DMS114 treated with DMSO at 0.1 percent for 48 hours (cell line): ENCODE data around the gene STARD13.
"Not testable (repeated sequence)": the region's sequence is repeated elsewhere in the genome, so short reads cannot be mapped to it uniquely, and the experiment has no call there.

Experiments
- DNase-seq: peaks from one replicate; lab custom pipeline; 2025; ENCODE audit not compliant: unreplicated experiment; lab: John Stamatoyannopoulos, UW

Gene STARD13

DNA sequence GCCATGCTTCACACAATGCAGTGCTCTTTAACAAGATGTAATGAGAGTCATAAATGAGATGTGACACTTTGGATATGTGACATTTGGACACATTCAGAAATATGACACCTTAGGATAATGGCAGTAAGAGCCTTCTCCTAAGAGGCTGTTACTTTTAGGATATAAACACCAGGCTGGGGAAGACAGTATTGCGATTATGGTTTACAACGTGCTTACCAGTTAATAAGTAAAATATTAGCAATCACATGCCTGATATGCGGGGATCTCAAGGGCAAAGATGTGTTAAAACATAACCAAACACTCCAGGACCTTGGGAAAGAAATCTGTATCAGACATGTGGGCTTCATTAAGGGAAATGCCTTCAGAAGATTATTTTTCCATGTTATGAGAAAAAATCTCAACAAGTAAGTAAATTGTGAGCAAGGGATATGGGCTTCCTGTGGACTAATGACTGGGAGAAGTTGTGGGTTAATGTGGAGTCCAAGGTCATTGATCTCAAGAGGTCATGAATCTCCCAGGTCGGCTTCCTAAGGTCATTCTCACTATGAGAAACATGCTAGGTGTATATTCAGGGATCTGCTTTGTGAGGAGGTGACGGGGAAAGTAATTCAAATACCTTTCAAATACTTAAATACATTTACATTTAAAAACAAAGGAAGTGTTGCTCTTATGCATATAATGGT lies 105.3 kb downstream of the STARD13 start:
- DNase-seq = no peak

DNA sequence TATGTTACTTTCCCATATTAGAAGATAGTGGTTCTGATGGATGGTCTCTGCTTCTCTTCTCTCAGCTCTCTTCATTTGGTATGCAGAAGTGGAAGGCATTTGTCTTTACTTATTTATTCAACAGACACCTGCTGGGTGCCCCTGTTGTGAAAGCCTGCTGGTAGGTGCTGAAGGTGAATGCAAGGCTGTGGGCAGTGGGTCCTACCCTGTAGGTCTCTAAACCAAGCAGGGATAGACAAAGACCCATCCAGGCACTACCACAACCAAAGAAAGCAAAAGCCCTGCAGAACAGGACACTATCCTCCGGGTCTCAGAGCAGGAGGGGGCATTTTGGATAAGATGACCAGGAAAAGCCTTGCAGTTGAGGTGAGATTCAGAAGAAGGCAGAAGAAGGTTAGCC lies 106.1 kb downstream of the STARD13 start:
- DNase-seq = no peak

DNA sequence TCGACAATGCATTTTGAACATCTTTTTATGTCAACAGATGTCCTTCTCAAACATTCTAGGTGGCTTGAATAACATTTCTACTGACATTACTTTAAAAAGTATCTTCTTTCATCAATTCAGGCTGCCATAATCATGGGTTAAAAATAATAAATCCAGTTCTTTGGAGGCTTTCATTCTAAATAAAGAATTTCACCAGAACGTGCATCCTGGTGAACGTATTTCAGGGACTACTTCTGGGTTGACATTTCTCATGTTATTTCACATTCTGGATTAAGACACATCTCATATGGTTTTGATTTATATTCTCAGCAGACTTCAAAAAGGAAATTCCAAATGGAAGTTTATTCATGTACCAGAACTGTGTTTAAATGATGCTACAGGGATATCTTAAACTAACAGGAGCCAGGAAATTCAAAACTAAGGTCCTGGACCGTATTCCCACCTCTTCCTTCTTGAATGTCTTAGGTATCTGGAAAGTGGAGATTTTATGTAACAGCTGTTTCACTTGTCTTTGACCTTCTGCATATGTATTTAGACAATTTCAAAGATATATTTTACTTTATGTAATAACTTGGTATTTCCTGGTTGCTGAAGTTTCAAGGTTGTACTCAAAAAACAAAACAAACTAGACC lies 107.2 kb downstream of the STARD13 start:
- no peak for DNase-seq

DNA sequence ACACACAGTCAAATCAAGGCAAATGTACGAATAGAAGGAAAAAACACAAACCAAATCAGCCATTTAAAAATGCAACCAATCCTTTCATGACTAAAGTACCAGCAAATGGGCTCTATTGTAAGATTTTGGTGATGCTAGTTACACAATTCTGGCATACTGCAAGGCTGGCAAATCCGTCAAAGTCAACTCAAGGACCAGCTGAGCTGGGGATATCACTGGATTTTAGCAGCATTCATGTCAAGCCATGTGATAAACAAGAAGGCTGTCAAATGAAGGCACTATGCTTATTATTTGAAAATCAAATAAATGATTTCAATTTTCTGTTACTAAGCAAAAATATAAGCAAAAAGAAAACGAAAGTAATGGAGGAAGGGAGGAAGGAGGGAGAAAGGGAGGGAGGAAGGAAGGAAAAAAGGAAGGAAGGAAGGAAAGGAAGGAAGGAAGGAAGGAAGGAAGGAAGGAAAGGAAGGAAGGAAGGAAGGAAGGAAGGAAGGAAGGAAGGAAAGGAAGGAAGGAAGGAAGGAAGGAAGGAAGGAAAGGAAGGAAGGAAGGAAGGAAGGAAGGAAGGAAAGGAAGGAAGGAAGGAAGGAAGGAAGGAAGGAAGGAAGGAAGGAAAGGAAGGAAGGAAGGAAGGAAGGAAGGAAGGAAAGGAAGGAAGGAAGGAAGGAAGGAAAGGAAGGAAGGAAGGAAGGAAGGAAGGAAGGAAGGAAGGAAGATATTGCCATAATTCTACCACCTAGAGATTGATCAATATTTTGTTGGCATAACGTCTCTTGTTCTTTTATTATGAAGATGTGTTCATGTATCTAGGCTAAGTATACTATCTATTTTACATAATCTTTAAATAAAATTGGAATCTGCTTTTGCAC lies 108.0 kb downstream of the STARD13 start:
- DNase-seq = not testable (repeated sequence)

DNA sequence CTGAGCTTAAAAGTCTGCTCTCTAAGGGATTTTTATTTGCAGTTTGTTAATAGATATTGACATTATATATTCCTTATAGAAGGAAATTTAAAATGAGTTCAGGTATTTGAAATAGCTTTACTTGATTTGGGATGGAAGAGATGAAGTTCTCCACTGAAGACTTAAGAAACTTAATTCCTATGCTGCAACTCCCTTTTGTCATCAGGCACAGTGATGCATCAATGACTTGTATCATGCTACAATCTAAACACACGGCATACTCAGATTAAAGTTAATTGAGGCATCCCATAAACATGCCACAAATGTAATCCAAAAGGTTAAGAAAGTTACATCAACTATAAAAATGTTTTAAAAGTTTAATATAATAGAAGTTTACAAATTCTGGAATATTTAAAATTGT lies 109.0 kb downstream of the STARD13 start:
- DNase-seq = no peak

DNA sequence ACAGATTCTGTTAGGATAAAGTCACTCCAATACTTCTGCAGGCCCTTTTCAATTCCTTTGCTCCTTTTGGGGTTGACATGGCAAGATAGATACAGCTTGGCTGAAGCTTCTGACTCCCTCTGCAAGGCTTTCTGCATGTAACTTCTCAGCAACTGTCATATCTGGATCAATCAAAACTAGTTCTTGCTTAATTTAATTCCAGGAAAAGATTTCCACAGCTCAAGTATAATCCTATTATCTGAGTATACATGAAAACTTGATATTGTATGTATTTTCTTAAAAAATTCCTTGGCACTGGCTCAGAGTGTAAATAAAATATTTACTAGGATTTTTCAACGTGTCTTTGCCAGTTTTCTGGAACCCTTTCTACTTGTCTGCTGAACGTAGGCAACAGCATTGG lies 109.6 kb downstream of the STARD13 start:
- no peak for DNase-seq

DNA sequence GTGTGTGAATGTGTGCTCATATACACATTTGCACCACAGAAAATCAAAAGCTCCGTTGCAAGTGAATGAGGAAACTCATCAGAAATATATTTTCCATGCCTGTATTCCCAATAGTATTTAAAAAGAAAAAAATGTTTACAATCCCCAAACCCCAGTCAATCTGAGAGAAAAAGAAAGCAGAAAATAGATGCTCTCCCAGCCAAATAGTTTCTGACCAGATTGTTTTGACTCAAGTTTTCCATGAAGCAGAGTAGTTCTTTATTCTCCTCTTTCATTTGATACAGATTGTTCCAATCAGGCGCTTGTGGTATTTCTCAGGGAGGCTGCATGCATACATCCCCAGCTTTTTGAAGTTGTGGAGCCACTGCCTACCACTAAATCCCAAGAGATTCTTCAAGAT lies 110.6 kb downstream of the STARD13 start:
- no peak for DNase-seq

DNA sequence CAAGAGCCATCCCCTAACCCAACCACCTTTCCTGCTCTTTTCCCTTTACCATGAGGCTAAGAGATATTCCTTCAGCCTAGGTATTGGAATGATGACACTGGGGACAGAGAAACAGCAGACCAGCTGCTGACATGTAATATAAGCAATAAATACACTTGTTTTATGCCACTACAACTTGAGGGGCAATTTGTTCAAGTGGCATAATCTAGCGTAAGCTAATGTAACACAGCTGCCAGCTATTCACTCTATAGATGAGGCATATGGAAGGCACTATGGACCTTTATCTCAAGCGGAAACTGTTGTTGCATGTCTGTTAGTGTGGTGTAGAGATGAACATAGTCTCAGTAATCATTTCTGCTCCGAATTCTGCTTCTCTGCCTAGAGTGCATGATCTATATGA lies 111.1 kb downstream of the STARD13 start:
- no peak for DNase-seq

DNA sequence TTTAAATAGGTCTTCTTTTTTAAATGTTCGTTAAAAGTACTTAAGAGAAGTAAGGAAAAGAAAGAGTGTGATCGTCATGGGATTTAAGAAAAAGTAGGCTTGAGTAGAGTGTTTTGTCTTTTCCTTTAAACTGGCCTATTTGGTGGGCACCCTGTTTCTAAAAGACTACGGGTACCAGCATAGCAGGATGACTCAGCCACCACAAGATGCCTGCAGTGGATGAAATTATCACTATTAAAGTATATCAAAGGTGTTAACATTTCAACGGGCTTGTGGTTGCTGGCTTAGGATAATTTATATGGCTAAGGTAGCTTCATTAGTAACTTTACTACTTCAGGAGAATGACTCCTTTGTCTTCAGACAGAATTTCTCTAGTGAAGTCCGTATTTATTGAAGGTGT lies 112.6 kb downstream of the STARD13 start:
- DNase-seq = no peak

DNA sequence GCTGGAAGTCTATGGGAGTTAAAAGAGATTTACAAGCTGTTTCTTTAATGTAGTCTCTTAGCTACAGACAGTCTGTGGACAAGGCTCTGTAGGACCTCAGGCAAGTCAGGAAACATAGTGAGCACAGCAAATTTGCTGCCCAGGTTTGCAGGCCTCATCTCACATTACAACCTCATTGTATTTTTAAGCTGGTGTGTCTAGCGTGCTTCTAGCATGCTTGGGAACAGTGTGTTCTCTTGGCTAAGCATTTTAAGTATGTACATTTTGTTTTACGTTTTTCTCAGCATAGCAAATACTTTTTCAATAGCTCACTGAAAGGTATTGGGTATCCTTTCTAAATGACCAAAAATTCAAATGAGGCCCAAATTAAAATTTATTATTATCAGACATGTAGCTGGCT lies 113.2 kb downstream of the STARD13 start:
- DNase-seq = no peak

DNA sequence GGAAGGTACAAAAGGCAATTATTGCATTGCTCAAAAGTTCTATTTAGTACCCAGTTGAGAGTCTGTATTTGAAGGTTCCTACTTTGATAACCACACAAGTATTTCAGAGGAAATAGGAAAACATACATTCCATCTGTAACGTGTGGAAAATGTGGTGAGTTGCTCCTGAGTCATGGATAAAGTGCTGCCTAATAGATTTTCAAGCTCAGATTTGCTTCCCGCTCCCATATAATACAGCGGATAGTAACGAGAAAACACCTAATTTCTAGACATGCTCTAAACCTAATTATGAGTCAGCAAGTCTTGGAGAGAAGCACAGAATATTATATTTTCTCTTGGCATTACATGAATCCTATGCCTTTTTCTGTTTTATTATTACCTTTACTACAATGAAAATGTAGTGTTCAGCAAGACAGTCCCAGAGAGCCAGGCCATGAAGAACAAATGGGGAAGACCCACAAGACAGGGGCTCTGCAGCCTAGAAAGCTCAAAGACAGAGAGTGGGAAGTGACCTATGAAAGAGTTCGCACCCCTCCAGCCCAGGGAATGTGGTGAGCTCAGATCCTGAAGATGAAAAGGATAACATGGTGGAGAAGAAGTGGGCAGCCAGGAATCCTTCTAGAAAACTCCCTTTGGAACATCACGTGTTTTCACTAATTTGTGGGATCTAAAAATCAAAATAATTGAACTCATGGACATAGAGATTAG lies 116.1 kb downstream of the STARD13 start:
- DNase-seq = no peak

DNA sequence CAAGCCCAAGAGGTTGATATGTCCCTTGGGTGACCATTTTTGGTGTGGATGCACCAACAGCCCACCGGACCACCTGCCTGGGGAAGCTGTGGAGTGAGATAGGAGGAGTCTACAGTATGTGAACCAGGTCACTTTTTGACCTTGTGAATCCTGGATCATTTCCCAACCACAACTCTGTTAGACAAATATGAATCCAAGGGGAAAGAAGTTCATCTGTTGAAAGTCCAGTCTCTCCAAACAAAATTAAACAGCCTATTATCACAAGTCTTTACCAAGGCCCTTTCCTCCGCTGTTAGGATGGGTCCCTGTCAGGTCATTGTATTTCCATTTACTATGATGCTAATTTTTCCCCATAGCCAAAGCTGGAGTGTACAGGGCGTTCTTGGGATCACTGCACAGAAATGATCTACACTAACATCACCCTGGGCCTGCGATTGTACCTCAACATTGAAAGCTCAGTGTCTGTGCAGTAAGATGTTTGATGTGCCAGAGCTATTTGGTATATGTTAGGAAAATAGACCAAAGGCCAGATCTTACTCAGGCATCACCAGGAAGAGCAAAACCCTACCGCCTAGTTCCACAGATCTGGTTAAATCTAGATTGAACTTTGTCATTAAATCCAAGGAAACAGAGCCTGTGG lies 117.1 kb downstream of the STARD13 start:
- no peak for DNase-seq

DNA sequence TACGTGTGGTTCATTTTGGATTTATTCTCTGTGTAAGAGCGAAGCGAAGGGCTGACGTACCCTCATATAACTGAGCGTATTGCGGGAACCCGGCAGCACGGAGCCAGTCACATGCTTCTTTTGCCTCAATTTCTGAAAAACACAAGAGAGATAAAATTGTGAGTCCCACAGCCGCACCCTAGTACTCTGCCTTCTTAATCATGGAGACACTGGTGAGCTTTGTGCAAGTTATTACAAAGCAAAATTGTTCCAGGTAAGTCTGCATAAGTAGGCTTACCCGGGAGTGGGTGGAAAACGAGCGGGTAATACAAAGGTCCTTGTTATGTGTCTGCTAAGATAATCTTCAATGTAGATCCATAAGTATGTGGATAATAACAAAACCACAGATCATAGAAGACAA lies 118.1 kb downstream of the STARD13 start:
- DNase-seq = no peak

DNA sequence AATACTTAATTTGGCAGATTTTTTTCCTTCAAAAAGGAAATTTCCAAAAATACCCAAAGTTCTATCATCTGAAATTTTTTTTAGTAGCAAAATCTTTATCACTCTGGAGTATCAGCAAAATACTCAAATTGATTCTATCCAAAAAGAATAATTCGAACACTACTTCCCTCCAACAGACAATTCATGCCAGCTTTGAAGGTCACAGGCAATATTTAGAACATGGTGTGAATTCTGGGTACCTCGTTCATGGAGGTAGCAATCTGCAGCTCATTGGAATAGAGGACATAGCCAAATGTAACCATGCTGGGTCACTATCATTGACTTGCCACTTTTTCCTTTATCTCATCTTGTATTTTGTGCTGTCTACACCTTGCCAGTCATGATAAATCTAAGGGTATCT lies 119.8 kb downstream of the STARD13 start:
- DNase-seq = no peak

DNA sequence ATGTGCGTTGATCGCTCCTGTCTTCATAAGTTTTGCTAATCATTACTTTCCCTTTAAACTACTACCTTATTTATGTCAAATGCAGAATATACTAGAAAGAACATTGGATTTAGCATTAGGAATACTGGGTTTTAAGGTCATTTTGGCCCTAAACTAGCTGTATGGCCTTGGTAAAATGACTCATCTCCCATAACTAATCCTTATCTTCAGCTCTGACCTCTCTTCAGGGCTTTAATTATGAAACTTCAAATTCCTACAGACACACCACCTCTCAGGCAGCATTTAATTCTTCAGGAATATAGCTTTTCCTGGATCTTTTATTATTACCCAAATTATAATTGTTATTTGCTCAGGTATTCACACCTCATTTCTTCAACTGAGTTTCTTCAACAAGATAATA lies 121.2 kb downstream of the STARD13 start:
- no peak for DNase-seq

DNA sequence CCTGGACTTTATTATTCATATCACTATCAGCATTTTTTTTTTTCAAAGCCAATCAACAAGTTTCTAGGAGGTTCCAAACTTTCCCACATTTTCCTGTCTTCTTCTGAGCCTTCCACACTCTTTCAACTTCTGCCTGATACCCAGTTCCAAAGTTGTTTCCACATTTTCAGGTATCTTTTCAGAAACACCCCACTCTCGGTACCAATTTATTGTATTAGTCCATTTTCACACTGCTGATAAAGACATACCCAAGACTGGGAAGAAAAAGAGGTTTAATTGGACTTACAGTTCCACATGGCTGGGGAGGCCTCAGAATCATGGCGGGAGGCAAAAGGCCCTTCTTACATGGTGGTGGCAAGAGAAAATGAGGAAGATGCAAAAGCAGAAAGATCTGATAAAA lies 122.8 kb downstream of the STARD13 start:
- not testable (repeated sequence) for DNase-seq

DNA sequence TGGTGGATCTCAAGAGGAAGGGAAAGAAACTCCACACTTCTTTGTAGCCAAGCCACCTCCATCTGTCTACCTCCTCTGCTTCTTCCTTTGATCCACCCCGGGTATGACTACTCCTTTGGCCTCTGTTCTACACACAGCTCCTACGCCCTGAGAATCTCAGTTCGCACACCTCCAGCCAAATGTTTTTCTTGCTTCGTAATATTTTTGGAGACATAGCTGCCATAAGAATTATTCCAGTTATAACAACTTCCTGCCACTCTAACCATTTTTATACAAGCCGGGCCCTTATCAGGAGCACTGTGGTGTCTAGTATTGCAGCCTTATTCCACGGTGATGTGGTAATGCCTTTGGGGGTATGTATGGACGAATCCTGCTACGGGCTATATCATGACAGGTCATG lies 126.7 kb downstream of the STARD13 start:
- DNase-seq = no peak

DNA sequence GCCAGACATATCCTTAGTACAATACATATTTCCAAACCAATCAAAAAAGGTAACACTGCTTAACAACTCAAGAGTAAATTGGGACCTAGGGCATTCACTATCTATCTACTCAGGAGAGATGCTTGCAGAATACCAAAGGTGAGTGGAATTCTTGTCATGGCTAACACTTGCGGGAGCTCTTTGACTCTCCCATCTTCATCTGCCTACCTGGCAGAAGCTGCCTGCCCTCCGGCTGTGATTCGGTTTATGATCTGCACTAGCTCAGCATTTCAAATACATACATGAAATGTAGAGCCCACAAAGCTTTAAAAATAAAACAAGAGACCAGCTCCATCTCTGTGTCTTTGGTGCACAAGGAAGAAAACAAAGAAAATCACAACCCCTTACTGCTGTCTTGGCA lies 127.3 kb downstream of the STARD13 start:
- no peak for DNase-seq

DNA sequence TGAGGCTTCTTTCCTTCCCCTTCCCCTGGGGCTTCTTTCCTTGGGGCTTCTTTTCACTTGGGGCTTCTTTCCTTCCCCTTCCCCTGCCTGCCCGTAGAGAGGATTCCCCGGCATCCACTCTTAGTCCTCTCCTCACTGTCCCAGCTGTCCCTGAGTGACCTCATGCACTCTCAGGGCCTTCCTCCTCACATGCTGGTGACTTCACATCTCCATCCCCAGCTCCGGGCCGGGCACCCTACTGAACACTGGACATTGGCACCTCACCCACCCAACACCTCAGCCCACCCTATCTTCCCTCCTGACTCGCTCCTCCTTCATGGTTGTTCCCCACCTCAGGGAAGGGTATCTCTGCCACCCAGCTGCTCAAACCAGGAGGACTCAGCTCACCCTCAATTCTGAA lies 130.6 kb downstream of the STARD13 start:
- DNase-seq = no peak

DNA sequence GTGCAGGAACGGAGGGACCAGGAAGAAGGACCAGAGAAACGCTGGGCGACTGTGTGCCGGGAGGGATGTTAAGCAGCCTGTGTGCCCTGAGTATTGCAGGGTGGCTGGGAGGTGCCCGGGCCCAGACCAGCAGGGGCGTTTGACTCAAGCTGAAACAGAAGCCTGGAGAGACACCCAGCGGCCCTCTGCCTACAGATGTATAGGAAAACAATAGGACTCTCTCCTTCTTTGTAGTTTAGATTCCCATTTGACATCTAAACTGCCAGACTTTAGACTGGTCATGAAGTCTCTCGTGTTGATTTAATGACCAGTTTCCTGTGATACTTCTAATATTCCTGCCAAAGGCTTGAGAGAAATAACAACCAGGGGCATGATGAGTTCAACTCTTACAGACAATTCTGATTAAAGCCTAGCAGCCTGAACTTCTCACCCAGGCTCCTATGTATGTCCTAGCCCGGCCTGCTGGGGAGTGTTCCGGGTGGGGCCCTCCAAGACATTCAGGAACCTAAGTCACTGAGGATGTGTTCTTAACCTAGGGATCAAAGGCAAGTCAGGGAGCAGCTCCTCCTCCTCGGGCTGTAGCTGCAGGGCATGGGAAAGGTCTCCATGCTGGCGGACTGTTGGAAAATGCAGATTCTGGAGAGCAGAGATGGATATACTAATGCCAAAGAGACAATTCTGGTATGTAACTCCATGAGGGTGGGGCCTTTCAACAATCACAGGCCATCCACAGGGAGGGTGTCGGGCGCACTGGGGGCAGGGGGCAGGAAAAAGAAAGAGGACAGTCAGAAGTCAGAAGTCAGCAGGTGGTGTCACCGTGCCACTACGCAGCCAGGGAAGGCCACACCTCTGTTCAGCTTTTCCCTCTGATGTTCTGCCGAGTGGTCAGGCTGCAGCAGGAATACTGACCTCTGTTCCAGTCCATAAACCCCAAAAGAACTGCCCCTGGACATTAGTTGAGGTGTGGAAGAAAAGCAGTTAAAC lies 131.8 kb downstream of the STARD13 start:
- DNase-seq = no peak
